Fibroblast of skin of left quadriceps (primary cell): ENCODE data around the gene ZMAT5.

ENCODE experiments used
- DNase-seq, 2 experiments: peaks; one replicate each; pipeline ENCODE4 v3.0.0-alpha.2; 2013; ENCODE audit warnings: low read depth in 2 of 2

ZMAT5 gene

DNA sequence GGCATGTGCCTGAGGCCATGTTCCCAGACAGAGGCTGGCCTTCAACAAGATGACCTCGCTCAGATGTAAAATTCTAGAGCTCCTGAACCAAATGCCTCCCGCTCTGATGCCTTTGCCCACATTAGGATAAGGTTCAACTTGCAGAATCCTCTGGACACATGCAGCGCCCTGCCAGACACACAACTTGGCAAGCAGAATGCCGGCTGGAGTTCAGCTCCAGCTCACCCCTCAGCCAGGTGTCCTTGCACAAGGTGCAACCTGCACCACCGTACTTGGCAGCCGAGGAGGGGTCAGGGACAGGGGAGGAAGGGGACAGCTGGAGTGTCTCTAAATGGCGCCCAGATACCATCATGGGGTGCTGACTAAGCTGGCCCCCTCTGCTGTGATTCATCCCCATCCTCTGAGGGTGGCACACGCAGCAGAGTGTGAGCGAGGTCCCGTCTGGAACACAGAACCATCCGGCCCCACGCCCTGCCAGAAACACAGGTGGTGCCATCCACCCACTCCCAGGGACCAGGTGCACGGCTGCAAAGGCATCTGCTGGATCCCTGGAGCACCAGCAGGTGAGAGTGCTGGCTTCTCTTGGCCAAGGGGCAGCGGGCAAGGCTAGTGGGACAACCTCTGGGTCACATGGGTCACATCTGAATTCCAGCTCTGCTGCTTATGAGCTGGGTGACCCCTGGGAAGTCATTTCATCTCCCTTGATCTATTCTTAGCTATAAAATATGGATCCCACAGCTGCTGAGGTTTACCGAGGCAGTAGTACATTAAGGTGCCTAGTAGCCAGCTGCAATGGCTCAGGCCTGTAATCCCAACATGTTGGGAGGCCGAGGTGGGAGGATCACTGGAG lies 12.8 kb downstream of the ZMAT5 start:
- no peak for DNase-seq

DNA sequence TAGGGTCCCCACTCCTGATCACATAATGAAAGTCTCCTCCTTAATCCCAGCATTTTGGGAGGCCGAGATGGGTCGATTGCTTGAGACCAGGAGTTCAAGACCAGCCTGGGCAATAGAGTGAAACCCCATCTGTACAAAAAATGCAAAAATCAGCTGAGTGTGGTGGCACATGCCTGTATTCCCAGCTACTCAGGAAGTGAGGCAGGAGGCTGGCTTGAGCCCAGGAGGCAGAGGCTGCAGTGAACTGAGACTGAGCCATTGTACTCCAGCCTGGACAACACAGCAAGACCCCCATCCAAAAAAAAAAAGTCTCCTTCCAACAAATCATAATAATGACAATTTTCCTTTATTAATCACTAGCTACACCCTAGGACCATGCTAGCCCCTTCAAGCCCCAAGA lies 15.1 kb downstream of the ZMAT5 start:
- no peak for DNase-seq

DNA sequence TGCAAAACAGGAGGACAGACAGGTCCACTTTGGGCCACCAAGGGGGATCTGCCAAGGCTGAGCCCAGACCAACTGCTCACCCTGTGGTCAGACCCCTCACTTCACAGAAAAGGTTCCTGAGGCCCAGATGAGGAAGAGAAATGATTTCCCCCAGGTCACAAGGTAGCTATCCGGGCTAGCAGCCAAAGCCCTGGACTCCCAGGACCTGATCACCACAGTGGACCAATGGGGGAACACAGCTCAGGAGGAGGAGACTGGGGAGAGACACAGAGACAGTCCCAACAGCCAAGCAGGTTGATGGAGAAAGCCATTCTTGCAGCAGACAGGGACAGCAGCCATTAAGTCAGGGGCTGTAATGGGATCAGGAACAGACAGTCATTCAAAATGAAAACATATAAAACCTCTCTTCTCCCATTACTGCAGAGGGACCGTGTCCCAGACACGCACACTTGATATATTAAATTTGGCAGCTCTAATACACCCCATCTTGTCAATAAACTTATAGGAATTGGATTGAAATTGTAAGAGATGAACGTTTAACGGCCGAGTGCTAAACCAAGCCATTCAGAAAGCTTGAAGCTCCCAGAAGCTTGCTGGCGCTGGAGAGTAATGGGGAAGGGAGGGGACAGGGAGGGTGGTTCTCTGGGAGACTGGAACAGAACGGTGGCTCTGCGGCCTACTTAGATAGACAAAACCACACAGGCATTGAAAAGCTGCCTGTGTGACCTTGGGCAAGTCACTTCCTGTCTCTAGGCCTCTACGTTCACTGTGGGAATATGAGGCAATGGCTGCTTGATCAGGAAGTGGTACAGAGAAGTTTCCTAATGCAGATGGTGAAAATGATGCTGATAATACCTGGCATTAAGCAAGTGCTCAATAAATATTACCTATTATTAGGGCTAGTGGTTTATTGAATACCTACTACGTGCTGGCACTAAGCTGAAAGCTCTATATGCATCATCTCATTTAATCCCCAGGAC lies 16.0 kb downstream of the ZMAT5 start:
- no peak for DNase-seq

DNA sequence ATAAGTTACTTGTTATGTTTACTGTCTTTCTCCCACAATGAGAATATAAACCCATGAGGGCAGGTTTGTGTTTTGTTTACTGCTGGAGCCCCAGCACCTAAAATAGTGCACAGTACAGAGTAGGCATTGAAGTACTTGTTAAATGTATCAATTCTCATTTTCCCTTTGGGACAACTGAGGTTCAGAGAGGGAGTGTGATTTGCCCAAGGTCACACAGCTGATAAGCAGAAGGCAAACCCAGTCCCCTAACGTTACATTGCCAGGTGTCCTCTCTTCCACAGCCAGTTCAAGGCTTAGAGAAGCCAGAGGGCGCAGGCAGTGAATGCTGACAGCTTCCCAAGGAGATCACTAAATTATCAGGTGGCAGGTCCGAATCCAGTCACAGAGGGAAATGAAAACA lies 16.8 kb downstream of the ZMAT5 start:
- no peak for DNase-seq

GRCh38 chr22:29748248-29748893 lies 18.4 kb downstream of the ZMAT5 start:
- DNase-seq: no peak

- no peak for DNase-seq
Observed at GRCh38 chr22:29747832-29748231, 19.0 kb downstream of the ZMAT5 start.

- peak; percentile 12 to 13 for DNase-seq
Observed at GRCh38 chr22:29744902-29745301, 21.9 kb downstream of the ZMAT5 start.

DNA sequence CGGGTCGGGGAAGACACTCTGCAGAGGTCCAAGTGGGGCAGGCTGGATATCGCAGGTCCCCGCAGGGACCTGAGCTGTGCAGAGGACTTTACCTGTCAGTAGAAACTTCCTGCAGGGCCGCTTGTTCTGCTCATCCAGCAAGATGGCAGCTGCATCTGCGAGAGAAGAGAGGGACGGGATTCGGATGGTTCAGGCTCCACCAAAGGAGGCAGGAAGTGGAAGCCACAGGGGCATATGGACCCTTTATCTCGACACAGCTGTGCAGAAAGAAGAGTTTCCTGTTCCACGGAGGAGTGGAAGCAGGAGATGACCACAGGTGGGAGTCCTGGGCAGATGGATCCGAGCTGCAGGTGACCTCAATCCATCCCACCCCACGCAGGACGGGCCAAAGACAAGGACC lies 24.5 kb downstream of the ZMAT5 start:
- no peak for DNase-seq

GRCh38 chr22:29741926-29742325 lies 24.9 kb downstream of the ZMAT5 start:
- no peak for DNase-seq

- no peak for DNase-seq
Observed at GRCh38 chr22:29740216-29740615, 26.6 kb downstream of the ZMAT5 start.

DNA sequence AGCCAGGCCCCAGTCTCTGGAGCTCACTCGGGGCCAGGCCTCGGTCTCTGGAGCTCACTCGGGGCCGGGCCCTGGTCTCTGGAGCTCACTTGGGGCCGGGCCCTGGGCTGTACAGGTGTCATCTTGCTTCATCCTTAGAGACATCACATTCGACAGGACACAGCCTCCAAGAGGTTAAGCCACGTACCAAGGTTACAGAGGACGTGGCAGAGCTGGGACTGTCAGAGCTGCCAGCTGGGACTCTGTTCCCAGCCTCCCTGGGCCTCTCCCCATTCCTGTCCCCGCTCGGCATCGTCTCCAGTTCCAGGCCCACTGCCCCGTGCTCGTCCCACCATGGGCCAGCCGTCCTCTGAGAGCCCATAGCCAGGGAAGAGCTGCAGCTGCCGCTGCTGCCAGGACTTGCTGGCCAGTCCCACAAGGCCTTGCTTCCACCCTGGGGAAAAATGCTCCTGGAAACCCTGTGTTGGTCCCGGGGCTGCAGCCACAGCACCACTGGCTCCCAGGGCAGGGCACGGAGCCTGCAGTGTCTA lies 27.4 kb downstream of the ZMAT5 start:
- DNase-seq: no peak

- no peak for DNase-seq
Observed at GRCh38 chr22:29738118-29738815, 28.5 kb downstream of the ZMAT5 start.

DNA sequence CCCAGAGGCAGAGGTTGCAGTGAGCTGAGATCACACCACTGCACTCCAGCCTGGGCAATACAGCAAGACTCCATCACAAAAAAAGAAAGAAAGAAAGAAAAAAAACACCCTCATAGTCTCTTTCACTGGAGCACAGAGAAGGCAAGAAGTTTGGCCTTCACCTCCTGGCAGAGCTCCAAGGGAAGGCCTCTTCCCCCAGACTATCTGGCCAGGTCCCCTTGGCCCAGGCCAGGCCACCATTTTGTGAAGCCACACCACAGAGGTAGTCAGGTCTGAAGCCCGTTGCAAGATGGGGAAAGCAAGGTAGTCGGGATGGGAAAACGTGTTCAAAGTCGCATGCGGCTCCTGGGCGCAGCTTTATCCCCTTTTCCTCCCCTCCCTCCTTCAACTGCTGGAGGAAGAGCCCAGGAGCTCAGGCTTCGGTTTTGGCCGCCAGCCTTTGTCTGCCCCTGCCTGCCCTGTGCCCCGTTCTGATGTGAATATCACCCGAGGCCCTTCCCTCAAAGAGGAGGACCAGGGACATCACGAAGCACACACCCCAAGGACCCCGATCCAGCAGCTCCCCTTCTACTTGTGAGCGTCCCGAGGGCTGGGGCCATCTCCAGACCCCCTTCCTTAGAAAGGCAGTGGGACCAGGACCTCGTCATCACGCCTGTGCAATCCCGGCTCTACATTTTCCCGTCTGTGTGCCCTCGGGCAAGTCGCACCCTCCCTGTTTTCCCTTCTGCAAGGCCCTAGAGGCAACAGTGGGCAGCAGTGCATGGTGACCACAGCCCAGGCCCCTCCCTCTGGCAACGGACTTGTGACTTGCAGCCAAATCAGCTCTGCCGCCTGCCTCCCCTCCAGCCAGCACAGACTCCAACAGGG lies 29.3 kb downstream of the ZMAT5 start:
- DNase-seq: no peak

DNA sequence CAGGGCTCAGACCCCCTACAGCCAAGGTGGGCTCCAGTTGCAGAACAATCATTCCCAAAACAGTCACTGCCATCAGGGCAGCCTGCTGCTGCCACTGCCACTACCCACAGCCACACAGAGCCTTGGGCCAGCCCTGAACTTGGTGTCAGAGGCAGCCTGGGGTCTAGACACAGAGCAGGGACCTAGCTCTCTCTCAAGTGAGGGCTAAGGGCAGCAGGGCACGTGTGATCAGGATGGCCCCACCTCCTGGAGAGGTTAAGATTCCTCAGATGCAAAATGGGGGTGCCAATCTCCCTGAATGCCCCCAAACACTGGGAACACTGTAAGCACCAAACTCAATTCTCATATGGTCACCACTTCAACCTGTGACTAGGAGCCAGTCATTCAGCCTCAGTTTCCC lies 31.4 kb downstream of the ZMAT5 start:
- DNase-seq: no peak

GRCh38 chr22:29734838-29735237 lies 32.0 kb downstream of the ZMAT5 start:
- no peak for DNase-seq

GRCh38 chr22:29734406-29734805 lies 32.4 kb downstream of the ZMAT5 start:
- DNase-seq: no peak

DNA sequence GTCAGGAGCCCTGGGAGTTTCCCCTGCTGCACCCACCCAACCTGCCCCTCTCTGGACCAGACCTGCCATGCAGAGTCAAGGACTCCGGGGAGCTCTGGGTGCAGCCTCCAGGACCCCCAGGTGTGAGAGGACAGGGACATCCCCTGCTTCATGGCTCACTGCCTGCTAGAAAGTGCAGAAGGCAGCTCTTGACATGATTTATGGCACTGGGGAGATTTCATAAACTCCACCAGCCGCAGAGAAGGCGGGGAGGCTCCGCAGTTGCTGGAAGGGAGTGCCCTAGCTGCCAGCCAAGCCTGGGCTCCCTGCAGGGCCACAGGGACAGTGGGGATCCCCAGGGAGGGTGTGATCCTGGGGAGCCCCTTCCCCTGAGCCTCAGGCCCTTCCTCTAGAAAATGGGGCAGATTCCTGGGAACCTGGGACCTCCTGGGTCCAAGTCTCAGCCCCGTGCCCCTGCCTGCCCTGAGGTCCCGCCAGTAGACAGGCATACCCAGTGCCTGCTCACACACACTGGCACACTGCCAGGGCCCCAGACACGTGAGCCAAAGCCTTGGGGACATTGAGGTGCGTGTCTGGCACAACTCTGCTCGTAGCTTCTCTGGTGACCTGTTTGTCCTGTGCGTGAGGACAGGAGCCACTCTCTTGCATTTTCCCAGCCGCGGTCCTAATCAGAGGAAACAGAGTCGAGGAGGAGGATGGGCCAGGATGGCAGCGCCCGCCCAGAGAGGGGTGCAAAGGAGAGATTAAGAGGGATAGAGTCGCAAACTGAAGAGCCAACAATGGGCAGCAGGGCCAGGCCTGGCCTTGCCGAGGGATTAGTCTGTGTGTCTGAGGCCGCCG lies 33.2 kb downstream of the ZMAT5 start:
- DNase-seq: peak in 1 of 2 experiments; percentile 4

GRCh38 chr22:29732883-29733282 lies 33.9 kb downstream of the ZMAT5 start:
- DNase-seq: no peak
